Peyer's patch (tissue), 4 donors: ENCODE data around the gene NFAT5. TPM values are rescaled to one million over a fixed set of nuclear protein-coding genes. Genes with fewer than 3 reads are reported as not detected.

Experiments
- DNase-seq, 3 donors: peaks; one replicate each; pipeline ENCODE4 v3.0.0-alpha.2; 2017 to 2019
- H3K27ac ChIP-seq, 4 donors: fragments of 200-600 bp; sonication (generic); one replicate each; pipeline ENCODE4 v1.5.1; 2016 to 2019
- H3K27me3 ChIP-seq, 2 donors: fragments of 200-600 bp; sonication (generic); one replicate each; pipeline ENCODE4 v1.5.1; 2019
- H3K36me3 ChIP-seq, 3 donors: fragments of 200-600 bp; sonication (generic); one replicate each; pipeline ENCODE4 v1.5.1; 2016 to 2019
- H3K4me1 ChIP-seq, 4 donors: fragments of 200-600 bp; sonication (generic); one replicate each; pipeline ENCODE4 v1.5.1; 2016 to 2019
- H3K4me3 ChIP-seq, 4 donors: fragments of 200-600 bp; sonication (generic); 1 replicate in 3 of 4; 2 replicates in 1 of 4; pipeline ENCODE4 v1.5.1; 2016 to 2019; ENCODE audit warnings: mild to moderate bottlenecking in 1 of 4
- H3K9me3 ChIP-seq, 4 donors: fragments of 200-600 bp; sonication (generic); one replicate each; pipeline ENCODE4 v1.5.1; 2016 to 2019; ENCODE audit warnings: mild to moderate bottlenecking in 1 of 4
- CTCF ChIP-seq, 6 experiments: fragments of 450-650 bp in 4 of 6; fragments of 200-600 bp in 2 of 6; sonication (generic) in 1 of 6; IDR thresholded peaks; one replicate each; pipeline ENCODE4 v1.5.1; 2017 to 2019; ENCODE audit warnings: antibody characterized with exemption in 6 of 6, mild to moderate bottlenecking in 3 of 6, moderate library complexity in 1 of 6
- POLR2A ChIP-seq, 2 donors: fragments of 450-650 bp; IDR thresholded peaks; one replicate each; pipeline ENCODE4 v1.5.1; 2017; ENCODE audit warnings: antibody characterized with exemption in 2 of 2, mild to moderate bottlenecking in 2 of 2, moderate library complexity in 2 of 2
- total RNA-seq, 4 donors: library from RNA; depleted of rRNA; stranded (reverse); fragments of >200 nt; gene quantifications; one replicate each; pipeline ENCODE4 v1.1.0, GENCODE V29; 2016

Gene NFAT5
- total RNA-seq, 4 donors from 2014 or later, result 40.5 to 93.3 (median 66.8) TPM

- H3K9me3 ChIP-seq, result no peaks in the 10 kb centered on the region
- no peak for DNase-seq
- no peaks in the 10 kb centered on the region for H3K4me1 ChIP-seq
- no peak overlapping the region for H3K4me3 ChIP-seq
- TF ChIP-seq POLR2A (IDR thresholded peaks at IDR 0.05), result no peak
- no peak for TF ChIP-seq CTCF (IDR thresholded peaks at IDR 0.05)
- no peaks in the 10 kb centered on the region for H3K27me3 ChIP-seq
- peaks cover 0 to 48% (median 0%) of the 10 kb centered on the region in 3 donors for H3K36me3 ChIP-seq
- H3K27ac ChIP-seq, result no peak overlapping the region
Observed at GRCh38 chr16:69717066-69717465, 151.3 kb downstream of the NFAT5 start.

- TF ChIP-seq CTCF (IDR thresholded peaks at IDR 0.05) (no peak), POLR2A (IDR thresholded peaks at IDR 0.05) (no peak)
- Histone ChIP-seq H3K4me3 (no peak overlapping the region), H3K36me3 (peaks cover 0 to 37% (median 0%) of the 10 kb centered on the region in 3 donors), H3K27ac (no peak overlapping the region), H3K9me3 (no peaks in the 10 kb centered on the region), H3K4me1 (no peaks in the 10 kb centered on the region), H3K27me3 (no peaks in the 10 kb centered on the region)
- no peak for DNase-seq
Observed at GRCh38 chr16:69718111-69718764, 152.5 kb downstream of the NFAT5 start.

- Histone ChIP-seq H3K27me3 (no peaks in the 10 kb centered on the region), H3K9me3 (no peaks in the 10 kb centered on the region), H3K36me3 (peaks cover 0 to 22% (median 0%) of the 10 kb centered on the region in 3 donors), H3K27ac (no peak overlapping the region), H3K4me3 (no peak overlapping the region), H3K4me1 (peaks cover 0 to 7% (median 0%) of the 10 kb centered on the region in 4 donors)
- TF ChIP-seq POLR2A (IDR thresholded peaks at IDR 0.05), result no peak
- TF ChIP-seq CTCF (IDR thresholded peaks at IDR 0.05), result no peak
- no peak for DNase-seq
Observed at GRCh38 chr16:69720822-69721430, 155.2 kb downstream of the NFAT5 start.

- TF ChIP-seq CTCF (IDR thresholded peaks at IDR 0.05), result no peak
- no peak for TF ChIP-seq POLR2A (IDR thresholded peaks at IDR 0.05)
- Histone ChIP-seq H3K4me3 (no peak overlapping the region), H3K9me3 (no peaks in the 10 kb centered on the region), H3K27me3 (no peaks in the 10 kb centered on the region), H3K27ac (no peak overlapping the region), H3K4me1 (peaks cover 0 to 7% (median 0%) of the 10 kb centered on the region in 4 donors), H3K36me3 (peaks cover 0 to 18% (median 0%) of the 10 kb centered on the region in 3 donors)
- DNase-seq, result no peak
Observed at GRCh38 chr16:69721441-69721957, 155.7 kb downstream of the NFAT5 start.

GRCh38 chr16:69724414-69724873 is 158.7 kb downstream of the NFAT5 start:
- peak overlapping the region in 2 of 4 donors; percentile 7 to 48 for H3K4me3 ChIP-seq
- H3K36me3 ChIP-seq, result no peaks in the 10 kb centered on the region
- H3K27ac ChIP-seq, result peak overlapping the region in 3 of 4 donors; percentile 79 to 86 (median 83)
- peak in 1 of 3 donors; percentile 10 for DNase-seq
- H3K9me3 ChIP-seq, result no peaks in the 10 kb centered on the region
- TF ChIP-seq CTCF (IDR thresholded peaks at IDR 0.05) (no peak), POLR2A (IDR thresholded peaks at IDR 0.05) (no peak)
- H3K4me1 ChIP-seq, result peaks cover 0 to 18% (median 2%) of the 10 kb centered on the region in 4 donors
- H3K27me3 ChIP-seq, result no peaks in the 10 kb centered on the region
